Fibroblast of lung (primary cell): ENCODE results near the gene RAD18. TPM values are rescaled to one million over a fixed set of nuclear protein-coding genes. Genes with fewer than 3 reads are reported as not detected.

ENCODE experiments used
- DNase-seq, 2 donors: peaks; one replicate each; pipeline versions ENCODE4 v3.0.0 to v3.0.0-alpha.2; 2010; ENCODE audit warnings: low read depth in 2 of 2
- H2AFZ ChIP-seq: 2 replicates; pipeline ENCODE4 v1.5.1; 2012; ENCODE audit warnings: low read length, control low read depth, inconsistent platforms
- H3K27ac ChIP-seq: 2 replicates; pipeline ENCODE4 v1.5.1; 2011; ENCODE audit warnings: low read length, control low read depth; ENCODE audit not compliant: insufficient read depth
- H3K27me3 ChIP-seq: 2 replicates; pipeline ENCODE4 v1.5.1; 2011; ENCODE audit warnings: mild to moderate bottlenecking, low read length; ENCODE audit not compliant: control insufficient read depth, insufficient read depth
- H3K36me3 ChIP-seq: 2 replicates; pipeline ENCODE4 v1.5.1; 2011; ENCODE audit warnings: low read length; ENCODE audit not compliant: control insufficient read depth, insufficient read depth
- H3K4me1 ChIP-seq: 2 replicates; pipeline ENCODE4 v1.5.1; 2011; ENCODE audit warnings: low read length; ENCODE audit not compliant: control insufficient read depth, insufficient read depth; ENCODE audit errors: extremely low read depth
- H3K4me2 ChIP-seq: 2 replicates; pipeline ENCODE4 v1.5.1; 2011; ENCODE audit warnings: low read length, control low read depth; ENCODE audit not compliant: insufficient read depth; ENCODE audit errors: extremely low read depth
- H3K4me3 ChIP-seq, 4 experiments: fragments of 200-600 bp in 1 of 4; sonication (generic) in 1 of 4; replicated peaks in 1 of 4; 2 replicates each; pipeline ENCODE4 v1.5.1; 2011 to 2016; ENCODE audit warnings: low read length in 4 of 4, low read depth in 3 of 4, mild to moderate bottlenecking in 3 of 4, control low read depth in 2 of 4, inconsistent platforms in 1 of 4, mixed read lengths in 1 of 4; ENCODE audit not compliant: insufficient read depth in 1 of 4; ENCODE audit errors: control extremely low read depth in 1 of 4
- H3K79me2 ChIP-seq: 2 replicates; pipeline ENCODE4 v1.5.1; 2012; ENCODE audit warnings: mild to moderate bottlenecking, low read length, inconsistent platforms; ENCODE audit not compliant: control insufficient read depth, insufficient read depth
- H3K9ac ChIP-seq: 2 replicates; pipeline ENCODE4 v1.5.1; 2011; ENCODE audit warnings: mild to moderate bottlenecking, low read length, control low read depth; ENCODE audit not compliant: insufficient read depth
- H3K9me3 ChIP-seq: 2 replicates; pipeline ENCODE4 v1.5.1; 2012; ENCODE audit warnings: low read depth, low read length; ENCODE audit not compliant: control insufficient read depth, insufficient read depth
- H4K20me1 ChIP-seq: 2 replicates; pipeline ENCODE4 v1.5.1; 2011; ENCODE audit warnings: low read length; ENCODE audit not compliant: control insufficient read depth, insufficient read depth; ENCODE audit errors: extremely low read depth
- EZH2 ChIP-seq: IDR thresholded peaks from 2 replicates; pipeline ENCODE4 v1.5.1; 2012; ENCODE audit warnings: low read length, control low read depth, mild to moderate bottlenecking; ENCODE audit errors: missing control alignments
- polyA plus RNA-seq, 2 donors: library from polyadenylated mRNA; depleted of rRNA in 1 of 2; stranded (reverse) in 1 of 2; unstranded in 1 of 2; fragments of >200 nt; gene quantifications; 2 replicates each; pipeline ENCODE4 v1.2.1, GENCODE V29; 2011 to 2012; ENCODE audit warnings: missing spikeins in 1 of 2
- total RNA-seq: library from RNA; depleted of rRNA; stranded (reverse); fragments of >200 nt; gene quantifications from 2 replicates; pipeline ENCODE4 v1.2.1, GENCODE V29; 2014
- TF ChIP-seq, protein P1 (sequence below), 2 donors: IDR thresholded peaks in 1 of 2; conservative IDR thresholded peaks in 1 of 2; 1 replicate in 1 of 2; 2 replicates in 1 of 2; pipeline ENCODE4 v1.5.1; 2011 to 2012; ENCODE audit warnings: low read length in 2 of 2, control low read depth in 1 of 2, inconsistent platforms in 1 of 2, low read depth in 1 of 2, mild to moderate bottlenecking in 1 of 2

The RAD18 gene
- total and polyA plus RNA-seq, 2 donors (not counting 1 experiment from before 2014, with no cell fraction given): 6.1 to 9.9 TPM

DNA sequence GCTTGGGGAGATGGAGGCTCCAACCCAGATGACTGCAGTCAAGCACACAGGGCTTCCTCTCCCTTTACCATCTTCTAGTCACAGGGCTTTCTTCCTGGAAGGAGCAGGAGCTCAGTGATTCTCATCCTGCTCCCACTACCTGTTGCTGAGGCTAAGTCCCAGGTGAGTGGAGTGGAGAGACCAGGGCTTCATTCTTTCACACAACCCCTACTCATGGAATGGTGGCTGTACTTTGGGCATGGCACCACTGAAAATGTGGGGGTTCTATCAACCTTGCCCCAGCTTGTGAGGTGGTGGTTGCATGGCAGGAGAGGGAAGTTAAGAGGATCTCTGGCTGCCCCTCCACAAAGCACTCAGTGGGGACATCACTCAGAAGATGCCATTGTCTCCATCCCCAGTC is 36.8 kb upstream of the RAD18 start:
- Histone ChIP-seq H3K79me2 (no peaks in the 10 kb centered on the region), H4K20me1 (no peaks in the 10 kb centered on the region), H3K4me1 (no peaks in the 10 kb centered on the region), H3K27ac (no peak overlapping the region), H3K36me3 (no peaks in the 10 kb centered on the region), H3K9me3 (no peaks in the 10 kb centered on the region), H3K4me3 (no peak overlapping the region), H3K9ac (no peak overlapping the region), H3K4me2 (no peak overlapping the region), H3K27me3 (no peaks in the 10 kb centered on the region), H2AFZ (no peak overlapping the region)
- no peak for TF ChIP-seq EZH2
- TF ChIP-seq, protein P1, sequence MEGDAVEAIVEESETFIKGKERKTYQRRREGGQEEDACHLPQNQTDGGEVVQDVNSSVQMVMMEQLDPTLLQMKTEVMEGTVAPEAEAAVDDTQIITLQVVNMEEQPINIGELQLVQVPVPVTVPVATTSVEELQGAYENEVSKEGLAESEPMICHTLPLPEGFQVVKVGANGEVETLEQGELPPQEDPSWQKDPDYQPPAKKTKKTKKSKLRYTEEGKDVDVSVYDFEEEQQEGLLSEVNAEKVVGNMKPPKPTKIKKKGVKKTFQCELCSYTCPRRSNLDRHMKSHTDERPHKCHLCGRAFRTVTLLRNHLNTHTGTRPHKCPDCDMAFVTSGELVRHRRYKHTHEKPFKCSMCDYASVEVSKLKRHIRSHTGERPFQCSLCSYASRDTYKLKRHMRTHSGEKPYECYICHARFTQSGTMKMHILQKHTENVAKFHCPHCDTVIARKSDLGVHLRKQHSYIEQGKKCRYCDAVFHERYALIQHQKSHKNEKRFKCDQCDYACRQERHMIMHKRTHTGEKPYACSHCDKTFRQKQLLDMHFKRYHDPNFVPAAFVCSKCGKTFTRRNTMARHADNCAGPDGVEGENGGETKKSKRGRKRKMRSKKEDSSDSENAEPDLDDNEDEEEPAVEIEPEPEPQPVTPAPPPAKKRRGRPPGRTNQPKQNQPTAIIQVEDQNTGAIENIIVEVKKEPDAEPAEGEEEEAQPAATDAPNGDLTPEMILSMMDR (conservative IDR thresholded peaks at IDR 0.05 in 1 of 2, IDR thresholded peaks at IDR 0.05 in 1 of 2; ENCODE audit: low read depth in 1 of 2, low read length in 2 of 2): no peak
- DNase-seq: no peak

DNA sequence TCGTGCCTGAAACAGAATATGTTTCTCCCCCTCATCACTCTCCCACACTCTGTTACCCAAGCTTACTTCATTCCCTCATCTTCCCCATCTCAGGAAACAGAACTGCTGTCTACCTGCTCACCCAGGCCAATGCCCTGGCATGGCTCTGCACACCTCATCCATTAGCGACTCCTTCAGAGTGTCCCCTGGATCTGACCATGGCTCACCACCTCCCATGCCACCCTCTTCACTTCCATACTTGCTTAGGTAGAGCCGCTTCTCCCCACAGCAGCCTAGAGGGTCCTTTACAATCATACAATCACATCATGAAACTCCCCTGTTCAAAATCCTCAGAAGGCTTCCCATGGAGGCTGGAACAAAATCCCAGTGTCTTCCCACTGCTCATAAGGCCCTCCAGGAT is 33.9 kb upstream of the RAD18 start:
- Histone ChIP-seq H3K4me1 (no peaks in the 10 kb centered on the region), H3K79me2 (no peaks in the 10 kb centered on the region), H3K4me2 (no peak overlapping the region), H3K9me3 (no peaks in the 10 kb centered on the region), H3K4me3 (no peak overlapping the region), H3K36me3 (no peaks in the 10 kb centered on the region), H2AFZ (no peak overlapping the region), H3K27me3 (no peaks in the 10 kb centered on the region), H3K9ac (no peak overlapping the region), H4K20me1 (no peaks in the 10 kb centered on the region), H3K27ac (no peak overlapping the region)
- no peak for DNase-seq
- TF ChIP-seq EZH2: no peak
- TF ChIP-seq, protein P1 (conservative IDR thresholded peaks at IDR 0.05 in 1 of 2, IDR thresholded peaks at IDR 0.05 in 1 of 2; ENCODE audit: low read depth in 1 of 2, low read length in 2 of 2): no peak

DNA sequence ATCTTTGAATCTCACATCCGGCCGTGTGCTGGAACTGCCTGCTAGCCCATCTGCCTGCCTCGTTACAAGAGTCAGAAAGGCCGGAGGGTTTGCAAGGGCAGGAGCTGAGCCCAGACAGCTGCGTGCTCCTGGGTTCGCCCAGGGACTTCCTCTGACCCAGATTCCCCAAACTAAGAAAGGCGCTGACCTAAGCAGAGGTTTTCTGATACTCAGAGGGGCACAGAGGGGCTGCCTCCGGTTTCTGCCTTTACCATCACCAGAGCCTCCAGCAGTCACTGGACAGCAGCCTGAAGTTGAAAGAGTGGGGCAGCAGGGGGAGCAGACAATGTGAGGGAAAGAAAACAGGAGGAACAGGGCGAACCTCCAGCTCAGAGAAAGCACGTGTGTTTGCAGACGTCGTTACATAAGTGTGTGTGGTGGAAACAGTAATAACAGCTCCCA is 33.4 kb upstream of the RAD18 start:
- peak; percentile 32 to 52 for DNase-seq
- no peaks in the 10 kb centered on the region for H4K20me1 ChIP-seq
- H3K79me2 ChIP-seq: no peaks in the 10 kb centered on the region
- no peak overlapping the region for H3K4me3 ChIP-seq
- H3K4me2 ChIP-seq: no peak overlapping the region
- H2AFZ ChIP-seq: no peak overlapping the region
- no peak for TF ChIP-seq EZH2
- TF ChIP-seq, protein P1 (conservative IDR thresholded peaks at IDR 0.05 in 1 of 2, IDR thresholded peaks at IDR 0.05 in 1 of 2; ENCODE audit: low read depth in 1 of 2, low read length in 2 of 2): peak; percentile 30 to 52
- H3K9me3 ChIP-seq: no peaks in the 10 kb centered on the region
- no peaks in the 10 kb centered on the region for H3K36me3 ChIP-seq
- H3K4me1 ChIP-seq: no peaks in the 10 kb centered on the region
- no peak overlapping the region for H3K27ac ChIP-seq
- no peak overlapping the region for H3K9ac ChIP-seq
- no peaks in the 10 kb centered on the region for H3K27me3 ChIP-seq
